CD4-positive, alpha-beta T cell treated with Interleukin-15 for 4 hours (primary cell): Measurements from ENCODE around the gene ZNF442.
"Not testable (repeated sequence)": the region's sequence is repeated elsewhere in the genome, so short reads cannot be mapped to it uniquely, and the experiment has no call there.

Source experiments
- DNase-seq: peaks from one replicate; pipeline ENCODE4 v3.0.0-alpha.2; 2020; ENCODE audit warnings: low spot score

Gene ZNF442

DNA sequence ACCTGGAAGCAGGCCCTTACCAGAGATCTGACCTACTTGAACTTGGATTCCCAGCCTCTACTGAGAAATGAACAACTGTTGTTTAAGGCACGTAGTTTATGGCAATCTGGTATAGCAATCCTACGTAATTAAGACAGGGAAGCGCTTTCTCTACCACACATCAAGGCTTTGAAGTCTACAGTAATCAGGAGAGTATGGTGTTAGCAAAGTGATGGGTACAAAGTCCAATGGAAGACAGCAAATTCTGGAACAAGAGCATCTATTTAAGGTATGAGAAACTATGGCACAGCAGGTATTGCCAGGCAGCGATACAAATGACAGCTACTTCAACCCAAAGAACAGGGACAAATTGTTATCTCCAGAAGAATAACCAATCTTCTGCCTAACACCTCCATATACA is 35.1 kb downstream of the ZNF442 start:
- no peak for DNase-seq

DNA sequence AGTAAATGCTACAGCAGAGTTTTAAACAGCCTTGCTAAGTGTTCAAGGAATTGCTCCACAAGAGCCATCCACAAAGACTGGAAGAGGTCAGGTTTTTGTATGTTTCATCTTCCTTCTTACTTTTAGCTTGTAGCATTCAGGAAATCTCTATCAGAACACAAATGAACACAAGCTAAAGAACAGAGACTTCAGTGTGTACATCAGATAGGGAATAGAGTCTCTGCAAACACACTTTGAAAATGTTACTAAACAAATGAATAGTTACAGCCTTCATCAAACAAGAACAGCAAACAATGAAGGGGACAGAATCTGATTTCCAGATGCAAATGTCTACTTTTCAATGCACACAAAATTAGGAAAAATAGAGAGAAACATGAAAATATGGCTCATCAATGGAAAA is 39.8 kb downstream of the ZNF442 start:
- DNase-seq: no peak

DNA sequence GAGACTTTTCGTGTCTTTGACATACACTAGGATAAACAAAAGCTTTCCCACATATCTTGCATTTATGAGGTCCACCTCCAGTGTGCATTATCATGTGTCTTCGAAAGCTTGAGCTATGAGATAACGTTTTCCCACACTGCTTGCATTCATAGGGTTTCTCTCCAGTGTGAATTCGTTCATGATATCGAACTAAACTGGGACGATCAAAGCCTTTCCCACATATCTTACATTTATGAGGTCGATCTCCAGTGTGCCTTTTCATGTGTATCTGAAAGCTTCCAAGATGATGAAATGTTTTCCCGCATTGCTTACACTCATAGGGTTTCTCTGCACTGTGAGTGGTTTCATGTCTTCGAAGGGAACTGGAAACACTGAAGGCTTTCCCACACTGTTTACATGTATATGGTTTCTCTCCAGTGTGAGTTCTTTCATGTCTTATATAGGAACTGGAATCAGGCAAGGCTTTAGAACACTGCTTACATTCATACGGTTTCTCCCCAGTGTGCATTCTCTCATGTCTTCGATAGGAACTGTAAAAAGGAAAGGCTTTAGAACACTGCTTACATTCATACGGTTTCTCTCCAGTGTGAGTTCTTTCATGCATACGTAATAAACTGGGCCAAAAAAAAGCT is 46.6 kb downstream of the ZNF442 start:
- DNase-seq: no peak

DNA sequence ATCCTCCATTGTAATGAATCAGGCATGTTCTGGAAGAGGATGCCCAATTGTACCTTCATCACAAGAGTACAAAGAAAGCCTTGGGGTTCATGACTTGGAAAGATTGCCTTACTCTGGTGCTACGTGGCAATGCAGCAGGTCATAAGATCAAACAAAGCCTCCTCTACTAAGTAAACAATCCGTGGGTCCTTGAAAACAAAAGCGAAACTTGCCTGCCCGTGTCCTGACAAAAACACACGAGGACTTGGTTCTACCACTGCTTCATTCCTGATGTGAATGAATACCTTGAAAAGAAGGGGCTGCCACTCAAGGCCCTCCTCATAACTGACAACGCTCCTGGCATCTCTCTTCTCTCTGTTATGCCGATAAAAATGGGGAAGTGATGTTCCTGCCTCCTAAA is 50.9 kb downstream of the ZNF442 start:
- no peak for DNase-seq

DNA sequence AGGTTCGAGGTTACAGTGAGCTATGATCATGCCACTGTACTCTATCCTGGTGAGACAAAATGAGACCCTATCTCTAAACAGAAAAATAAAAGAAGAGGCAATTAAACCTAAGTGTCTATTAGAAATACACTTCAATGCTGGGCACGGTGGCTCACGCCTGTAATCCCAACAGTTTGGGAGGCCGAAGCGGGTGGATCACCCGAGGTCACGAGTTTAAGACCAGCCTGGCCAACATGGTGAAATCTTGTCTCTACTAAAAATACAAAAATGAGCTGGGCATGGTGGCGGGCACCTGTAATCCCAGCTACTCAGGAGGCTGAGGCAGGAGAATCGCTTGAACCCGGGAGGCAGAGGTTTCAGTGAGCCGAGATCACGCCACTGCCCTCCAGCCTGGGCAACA is 56.6 kb downstream of the ZNF442 start:
- not testable (repeated sequence) for DNase-seq
